Liver (tissue), 9 donors: Measurements from ENCODE around the gene FLAD1. TPM values are rescaled to one million over a fixed set of nuclear protein-coding genes. Genes with fewer than 3 reads are reported as not detected.
A peak's percentile ranks its signal among the peaks of the same experiment; 100 is the strongest.

ENCODE experiments used
- DNase-seq: peaks from one replicate; pipeline ENCODE4 v3.0.0-alpha.2; 2017; ENCODE audit warnings: low spot score
- H3K27ac ChIP-seq, 2 donors: one replicate each; pipeline ENCODE4 v1.7.0; 2013; ENCODE audit warnings: inconsistent platforms in 2 of 2, low read length in 2 of 2, control low read depth in 1 of 2, low read depth in 1 of 2, mild to moderate bottlenecking in 1 of 2
- H3K27me3 ChIP-seq, 4 donors: one replicate each; pipeline versions ENCODE4 v1.6.1 to v1.7.0; 2013; ENCODE audit warnings: low read length in 3 of 4, inconsistent platforms in 1 of 4, mild to moderate bottlenecking in 1 of 4, moderate library complexity in 1 of 4; ENCODE audit not compliant: control insufficient read depth in 4 of 4, insufficient read depth in 4 of 4
- H3K36me3 ChIP-seq, 4 donors: one replicate each; pipeline versions ENCODE4 v1.6.1 to v1.7.0; 2013; ENCODE audit warnings: low read length in 3 of 4, mild to moderate bottlenecking in 3 of 4, low read depth in 1 of 4, moderate library complexity in 1 of 4; ENCODE audit not compliant: control insufficient read depth in 4 of 4, insufficient read depth in 3 of 4
- H3K4me1 ChIP-seq, 4 donors: one replicate each; pipeline versions ENCODE4 v1.6.1 to v1.7.0; 2013; ENCODE audit warnings: low read length in 3 of 4, mild to moderate bottlenecking in 3 of 4, moderate library complexity in 1 of 4; ENCODE audit not compliant: control insufficient read depth in 4 of 4, insufficient read depth in 4 of 4
- H3K4me3 ChIP-seq, 3 donors: one replicate each; pipeline versions ENCODE4 v1.6.1 to v1.7.0; 2013; ENCODE audit warnings: low read length in 3 of 3, control low read depth in 1 of 3, low read depth in 1 of 3, mild to moderate bottlenecking in 1 of 3
- H3K9ac ChIP-seq, 2 donors: one replicate each; pipeline ENCODE4 v1.7.0; 2013; ENCODE audit warnings: low read length in 2 of 2, mild to moderate bottlenecking in 2 of 2, moderate library complexity in 2 of 2, control low read depth in 1 of 2, low read depth in 1 of 2
- H3K9me3 ChIP-seq, 4 donors: one replicate each; pipeline versions ENCODE4 v1.6.1 to v1.7.0; 2013; ENCODE audit warnings: low read length in 3 of 4; ENCODE audit not compliant: control insufficient read depth in 4 of 4
- ATF3 ChIP-seq: IDR thresholded peaks from 2 replicates; pipeline ENCODE4 v1.6.1; 2016; ENCODE audit warnings: antibody characterized with exemption
- EGR1 ChIP-seq, 2 donors: IDR thresholded peaks; 2 replicates each; pipeline ENCODE4 v1.6.1; 2016 to 2018; ENCODE audit warnings: antibody characterized with exemption in 2 of 2, low read depth in 2 of 2
- FOXA1 ChIP-seq: IDR thresholded peaks from 2 replicates; pipeline ENCODE4 v1.6.1; 2016; ENCODE audit warnings: antibody characterized with exemption
- FOXA2 ChIP-seq: IDR thresholded peaks from 2 replicates; pipeline ENCODE4 v1.6.1; 2016; ENCODE audit warnings: antibody characterized with exemption
- GABPA ChIP-seq, 2 donors: IDR thresholded peaks in 1 of 2; conservative IDR thresholded peaks in 1 of 2; 2 replicates each; pipeline ENCODE4 v1.6.1; 2016; ENCODE audit warnings: antibody characterized with exemption in 2 of 2, mild to moderate bottlenecking in 1 of 2, moderate library complexity in 1 of 2
- HNF4A ChIP-seq, 2 donors: conservative IDR thresholded peaks; 2 replicates each; pipeline ENCODE4 v1.6.1; 2016; ENCODE audit warnings: antibody characterized with exemption in 2 of 2, mild to moderate bottlenecking in 2 of 2
- HNF4G ChIP-seq: IDR thresholded peaks from 2 replicates; pipeline ENCODE4 v1.6.1; 2016; ENCODE audit warnings: antibody characterized with exemption
- JUND ChIP-seq, 2 donors: IDR thresholded peaks; 2 replicates each; pipeline ENCODE4 v1.6.1; 2016; ENCODE audit warnings: antibody characterized with exemption in 2 of 2
- MAX ChIP-seq: IDR thresholded peaks from 2 replicates; pipeline ENCODE4 v1.6.1; 2016; ENCODE audit warnings: antibody characterized with exemption
- NR2F2 ChIP-seq: IDR thresholded peaks from 2 replicates; pipeline ENCODE4 v1.6.1; 2016; ENCODE audit warnings: antibody characterized with exemption
- RAD21 ChIP-seq, 2 donors: IDR thresholded peaks; 2 replicates each; pipeline ENCODE4 v1.6.1; 2016; ENCODE audit warnings: antibody characterized with exemption in 2 of 2, mild to moderate bottlenecking in 2 of 2
- SP1 ChIP-seq: IDR thresholded peaks from 2 replicates; pipeline ENCODE4 v1.6.1; 2018; ENCODE audit warnings: antibody characterized with exemption, mild to moderate bottlenecking
- TAF1 ChIP-seq: conservative IDR thresholded peaks from 2 replicates; pipeline ENCODE4 v1.6.1; 2016; ENCODE audit warnings: antibody characterized with exemption, mild to moderate bottlenecking
- YY1 ChIP-seq: IDR thresholded peaks from 2 replicates; pipeline ENCODE4 v1.6.1; 2016; ENCODE audit warnings: antibody characterized with exemption, mild to moderate bottlenecking
- WGBS: extraction: QIAGEN DNeasy Blood & Tissue Kit; methylation state at CpG from one replicate; pipeline ENCODE4 v1.1.7; 2013; 5-methylcytosine and 5-hydroxymethylcytosine counted together
- polyA plus RNA-seq, 2 donors: library from polyadenylated mRNA; stranded (reverse) in 1 of 2; unstranded in 1 of 2; fragments of 200-250 nt in 1 of 2; fragments of >200 nt in 1 of 2; fragmentation: Nextera tagmentation in 1 of 2; extraction: Ambion mirVana in 1 of 2; gene quantifications; one replicate each; pipeline versions ENCODE4 v1.2.1 to v1.2.3, GENCODE V29; 2013 to 2015
- total RNA-seq, 2 donors: library from RNA; depleted of rRNA; stranded (reverse); fragments of >200 nt; gene quantifications; one replicate each; pipeline ENCODE4 v1.2.3, GENCODE V29; 2014
- TF ChIP-seq, protein P1 (sequence below): fragments of 150-350 bp; IDR thresholded peaks from 2 replicates; pipeline ENCODE4 v1.5.1; 2017; ENCODE audit warnings: improper control_type of control experiment, low read depth, low read length; ENCODE audit not compliant: missing input control
- TF ChIP-seq, protein P2 (sequence below): IDR thresholded peaks from 2 replicates; pipeline ENCODE4 v1.6.1; 2016; ENCODE audit warnings: antibody characterized with exemption
- donor health status: healthy.
- donor health status: healthy.
- donor health status: healthy.
- donor health status: healthy.
- donor health status: healthy.

The FLAD1 gene
- total and polyA plus RNA-seq, 4 donors = 10.4 to 31.6 (median 22.5) TPM

DNA sequence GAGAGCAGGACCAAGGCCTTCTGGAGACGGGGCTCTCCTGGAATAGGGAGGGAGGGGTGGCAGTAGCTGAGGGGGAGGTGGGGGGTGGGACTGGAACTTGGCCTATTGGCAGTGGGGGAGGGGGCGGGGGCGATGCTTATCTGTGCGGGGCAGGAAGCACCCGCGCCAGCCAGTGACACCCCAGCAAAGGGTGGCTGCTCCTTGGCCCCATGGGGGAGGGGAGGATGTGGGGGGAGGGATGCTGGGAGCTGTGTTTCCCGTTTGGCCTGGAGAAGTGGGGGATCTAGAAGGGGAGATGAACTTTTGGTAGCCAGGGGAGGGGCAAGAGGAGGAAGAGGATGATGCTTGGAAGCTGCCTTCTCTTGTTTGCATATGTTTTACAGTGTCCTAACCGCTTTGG is 30.5 kb downstream of the FLAD1 start:
- H3K27me3 ChIP-seq = no peaks in the 10 kb centered on the region
- no peak for TF ChIP-seq HNF4A (conservative IDR thresholded peaks at IDR 0.05)
- WGBS = 31% methylated on average over 8 of the region's 8 CpGs
- peaks cover 3 to 19% (median 9%) of the 10 kb centered on the region in 4 donors for H3K36me3 ChIP-seq
- no peaks in the 10 kb centered on the region for H3K9me3 ChIP-seq
- peak; percentile 54 for DNase-seq
- peaks cover 36 to 86% (median 58%) of the 10 kb centered on the region in 4 donors for H3K4me1 ChIP-seq
- no peak overlapping the region for H3K4me3 ChIP-seq
- H3K27ac ChIP-seq = no peak overlapping the region
- no peak overlapping the region for H3K9ac ChIP-seq

- Histone ChIP-seq H3K4me1 (peaks cover 28 to 74% (median 49%) of the 10 kb centered on the region in 4 donors), H3K27me3 (no peaks in the 10 kb centered on the region), H3K36me3 (peaks cover 3 to 19% (median 9%) of the 10 kb centered on the region in 4 donors), H3K9me3 (no peaks in the 10 kb centered on the region), H3K4me3 (no peak overlapping the region), H3K27ac (no peak overlapping the region), H3K9ac (no peak overlapping the region)
- no peak for TF ChIP-seq EGR1 (IDR thresholded peaks at IDR 0.05; ENCODE audit: low read depth in 2 of 2)
- no peak for TF ChIP-seq FOXA2
- no peak for TF ChIP-seq ATF3
- no peak for TF ChIP-seq HNF4A (conservative IDR thresholded peaks at IDR 0.05)
- no peak for TF ChIP-seq JUND (IDR thresholded peaks at IDR 0.05)
- TF ChIP-seq FOXA1 = no peak
- no peak for DNase-seq
- WGBS = 92% methylated on average over 31 of the region's 31 CpGs
These were observed 31.8 kb downstream of the FLAD1 start for GRCh38 chr1:155014709-155015508.

- Histone ChIP-seq H3K4me1 (peaks cover 22 to 66% (median 42%) of the 10 kb centered on the region in 4 donors), H3K27me3 (no peaks in the 10 kb centered on the region), H3K27ac (no peak overlapping the region), H3K9me3 (no peaks in the 10 kb centered on the region), H3K9ac (no peak overlapping the region), H3K4me3 (no peak overlapping the region), H3K36me3 (peaks cover 3 to 19% (median 9%) of the 10 kb centered on the region in 4 donors)
- DNase-seq = no peak
- TF ChIP-seq HNF4A (conservative IDR thresholded peaks at IDR 0.05) = no peak
- WGBS = 79% methylated on average over 16 of the region's 16 CpGs
These were observed 32.5 kb downstream of the FLAD1 start for GRCh38 chr1:155015527-155016230.

- H3K27me3 ChIP-seq = no peaks in the 10 kb centered on the region
- no peak overlapping the region for H3K9ac ChIP-seq
- no peak overlapping the region for H3K4me3 ChIP-seq
- H3K36me3 ChIP-seq = peaks cover 3 to 19% (median 9%) of the 10 kb centered on the region in 4 donors
- H3K9me3 ChIP-seq = no peaks in the 10 kb centered on the region
- H3K27ac ChIP-seq = peak overlapping the region in 1 of 2 donors; percentile 70
- H3K4me1 ChIP-seq = peaks cover 16 to 59% (median 36%) of the 10 kb centered on the region in 4 donors
- 84% methylated on average over 26 of the region's 26 CpGs for WGBS
- no peak for DNase-seq
- TF ChIP-seq FOXA1 (no peak), HNF4A (conservative IDR thresholded peaks at IDR 0.05) (no peak), EGR1 (IDR thresholded peaks at IDR 0.05; ENCODE audit: low read depth in 2 of 2) (no peak), ATF3 (no peak), TAF1 (no peak), MAX (no peak), HNF4G (no peak), YY1 (no peak), RAD21 (IDR thresholded peaks at IDR 0.05) (no peak), GABPA (IDR thresholded peaks at IDR 0.05 in 1 of 2, conservative IDR thresholded peaks at IDR 0.05 in 1 of 2) (no peak), FOXA2 (no peak), SP1 (no peak), NR2F2 (no peak)
- TF ChIP-seq, protein P1, sequence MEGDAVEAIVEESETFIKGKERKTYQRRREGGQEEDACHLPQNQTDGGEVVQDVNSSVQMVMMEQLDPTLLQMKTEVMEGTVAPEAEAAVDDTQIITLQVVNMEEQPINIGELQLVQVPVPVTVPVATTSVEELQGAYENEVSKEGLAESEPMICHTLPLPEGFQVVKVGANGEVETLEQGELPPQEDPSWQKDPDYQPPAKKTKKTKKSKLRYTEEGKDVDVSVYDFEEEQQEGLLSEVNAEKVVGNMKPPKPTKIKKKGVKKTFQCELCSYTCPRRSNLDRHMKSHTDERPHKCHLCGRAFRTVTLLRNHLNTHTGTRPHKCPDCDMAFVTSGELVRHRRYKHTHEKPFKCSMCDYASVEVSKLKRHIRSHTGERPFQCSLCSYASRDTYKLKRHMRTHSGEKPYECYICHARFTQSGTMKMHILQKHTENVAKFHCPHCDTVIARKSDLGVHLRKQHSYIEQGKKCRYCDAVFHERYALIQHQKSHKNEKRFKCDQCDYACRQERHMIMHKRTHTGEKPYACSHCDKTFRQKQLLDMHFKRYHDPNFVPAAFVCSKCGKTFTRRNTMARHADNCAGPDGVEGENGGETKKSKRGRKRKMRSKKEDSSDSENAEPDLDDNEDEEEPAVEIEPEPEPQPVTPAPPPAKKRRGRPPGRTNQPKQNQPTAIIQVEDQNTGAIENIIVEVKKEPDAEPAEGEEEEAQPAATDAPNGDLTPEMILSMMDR = no peak
- TF ChIP-seq, protein P2, sequence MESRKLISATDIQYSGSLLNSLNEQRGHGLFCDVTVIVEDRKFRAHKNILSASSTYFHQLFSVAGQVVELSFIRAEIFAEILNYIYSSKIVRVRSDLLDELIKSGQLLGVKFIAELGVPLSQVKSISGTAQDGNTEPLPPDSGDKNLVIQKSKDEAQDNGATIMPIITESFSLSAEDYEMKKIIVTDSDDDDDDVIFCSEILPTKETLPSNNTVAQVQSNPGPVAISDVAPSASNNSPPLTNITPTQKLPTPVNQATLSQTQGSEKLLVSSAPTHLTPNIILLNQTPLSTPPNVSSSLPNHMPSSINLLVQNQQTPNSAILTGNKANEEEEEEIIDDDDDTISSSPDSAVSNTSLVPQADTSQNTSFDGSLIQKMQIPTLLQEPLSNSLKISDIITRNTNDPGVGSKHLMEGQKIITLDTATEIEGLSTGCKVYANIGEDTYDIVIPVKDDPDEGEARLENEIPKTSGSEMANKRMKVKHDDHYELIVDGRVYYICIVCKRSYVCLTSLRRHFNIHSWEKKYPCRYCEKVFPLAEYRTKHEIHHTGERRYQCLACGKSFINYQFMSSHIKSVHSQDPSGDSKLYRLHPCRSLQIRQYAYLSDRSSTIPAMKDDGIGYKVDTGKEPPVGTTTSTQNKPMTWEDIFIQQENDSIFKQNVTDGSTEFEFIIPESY = no peak
These were observed 33.2 kb downstream of the FLAD1 start for GRCh38 chr1:155016231-155016831.
